GM19025 (cell line): ENCODE results near the gene UBA6.
"Not testable (repeated sequence)": the region's sequence is repeated elsewhere in the genome, so short reads cannot be mapped to it uniquely, and the experiment has no call there.

Experiments
- ATAC-seq: cut with Tn5 transposase; IDR thresholded peaks from one replicate; pipeline ENCODE4 v1.9.1; 2021; ENCODE audit warnings: mild to moderate bottlenecking, low read depth, moderate library complexity; ENCODE audit not compliant: unreplicated experiment

The UBA6 gene

GRCh38 chr4:67700738-67701516, at the start of gene UBA6:
TSS of gene UBA6 (minus strand) at chr4:67701155. CDS start at chr4:67701119, 36 bp downstream.
- peak; percentile 97 for ATAC-seq

- no peak for ATAC-seq
Observed at GRCh38 chr4:67750691-67751090, 49.7 kb upstream of the UBA6 start.

DNA sequence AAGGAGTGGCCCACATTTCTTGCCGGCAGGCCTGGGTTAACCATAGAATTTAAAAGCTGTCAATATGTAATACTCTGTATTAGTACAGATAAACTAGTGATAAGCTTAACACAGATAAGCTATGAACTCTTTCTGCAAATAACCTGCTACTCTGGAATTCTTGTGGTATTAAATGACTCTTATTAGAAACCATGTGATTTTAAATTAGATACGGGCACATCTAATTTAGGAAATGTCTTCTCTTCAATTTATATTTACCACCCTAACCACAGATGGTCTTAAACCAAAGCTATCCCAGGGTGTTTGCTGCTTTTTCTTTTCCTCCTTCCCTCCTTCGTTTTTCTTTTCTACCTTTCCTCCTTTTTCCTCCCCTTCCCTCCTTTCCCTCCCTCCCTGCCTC, 48.3 kb upstream of the UBA6 start:
- no peak for ATAC-seq

- ATAC-seq: peak; percentile 58
Observed at GRCh38 chr4:67746797-67747495, 46.0 kb upstream of the UBA6 start.

- no peak for ATAC-seq
Observed at GRCh38 chr4:67744561-67745283, 43.8 kb upstream of the UBA6 start.

- ATAC-seq: no peak
Observed at GRCh38 chr4:67743194-67743593, 42.2 kb upstream of the UBA6 start.

DNA sequence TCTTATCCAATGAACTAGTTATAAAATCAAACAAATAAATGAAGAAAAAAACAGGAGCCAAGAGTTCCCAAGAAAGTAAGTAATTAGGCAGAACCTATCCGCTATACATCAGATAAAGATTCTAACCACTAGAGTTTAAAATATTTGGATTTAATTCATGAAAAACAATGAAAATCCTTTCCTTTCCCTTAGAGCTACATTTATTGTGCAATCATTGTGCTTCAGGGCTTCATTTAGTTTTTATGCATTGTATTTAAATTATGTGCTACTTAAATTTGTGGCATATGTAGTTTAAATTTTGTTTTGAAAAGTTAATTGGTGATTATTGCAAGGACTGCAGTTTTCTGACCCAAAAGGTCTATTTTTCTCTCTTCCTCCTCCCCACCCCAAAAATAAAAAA, 35.3 kb upstream of the UBA6 start:
- ATAC-seq: no peak

GRCh38 chr4:67735325-67735724, 34.4 kb upstream of the UBA6 start:
- no peak for ATAC-seq

DNA sequence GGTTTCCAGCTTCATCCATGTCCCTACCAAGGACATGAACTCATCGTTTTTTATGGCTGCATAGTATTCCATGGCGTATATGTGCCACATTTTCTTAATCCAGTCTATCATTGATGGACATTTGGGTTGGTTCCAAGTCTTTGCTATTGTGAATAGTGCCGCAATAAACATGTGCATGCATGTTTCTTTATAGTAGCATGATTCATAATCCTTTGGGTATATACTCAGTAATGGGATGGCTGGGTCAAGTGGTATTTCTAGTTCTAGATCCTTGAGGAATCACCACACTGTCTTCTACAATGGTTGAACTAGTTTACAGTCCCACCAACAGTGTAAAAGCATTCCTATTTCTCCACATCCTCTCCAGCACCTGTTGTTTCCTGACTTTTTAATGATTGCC, 29.6 kb upstream of the UBA6 start:
- not testable (repeated sequence) for ATAC-seq

DNA sequence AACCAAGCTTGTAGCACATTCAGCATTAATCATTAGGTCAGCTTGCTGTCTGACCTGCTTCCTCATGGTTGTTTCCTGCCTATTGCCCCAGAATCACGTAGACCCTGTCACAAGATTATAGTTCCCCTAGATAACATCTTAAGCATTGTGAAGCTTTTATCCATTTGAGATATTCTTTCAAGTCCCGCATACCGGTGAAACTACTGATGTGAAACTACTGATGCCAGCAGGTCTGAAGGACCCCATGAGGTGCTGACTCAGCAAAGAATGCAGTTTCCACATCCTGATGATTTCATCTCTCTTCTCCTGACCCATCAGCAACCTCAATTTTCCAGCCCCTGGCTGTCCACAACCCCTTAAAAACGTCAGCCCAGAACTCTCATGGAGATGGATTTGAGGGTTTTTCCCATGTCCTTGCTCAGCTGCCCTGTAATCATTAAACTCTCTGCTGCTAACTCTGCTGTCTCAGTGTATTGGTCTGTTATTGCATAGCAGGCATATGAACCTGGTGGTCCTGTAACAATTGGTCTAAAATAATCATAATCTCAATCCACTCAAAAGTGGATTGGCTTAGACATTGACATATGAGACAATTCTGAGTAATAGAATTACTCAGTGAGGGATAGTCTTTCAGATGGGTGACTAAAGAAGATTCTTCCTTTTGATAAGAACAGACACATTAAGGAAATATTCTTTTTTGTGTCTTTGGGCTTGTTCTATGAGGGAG, 26.3 kb upstream of the UBA6 start:
- no peak for ATAC-seq

DNA sequence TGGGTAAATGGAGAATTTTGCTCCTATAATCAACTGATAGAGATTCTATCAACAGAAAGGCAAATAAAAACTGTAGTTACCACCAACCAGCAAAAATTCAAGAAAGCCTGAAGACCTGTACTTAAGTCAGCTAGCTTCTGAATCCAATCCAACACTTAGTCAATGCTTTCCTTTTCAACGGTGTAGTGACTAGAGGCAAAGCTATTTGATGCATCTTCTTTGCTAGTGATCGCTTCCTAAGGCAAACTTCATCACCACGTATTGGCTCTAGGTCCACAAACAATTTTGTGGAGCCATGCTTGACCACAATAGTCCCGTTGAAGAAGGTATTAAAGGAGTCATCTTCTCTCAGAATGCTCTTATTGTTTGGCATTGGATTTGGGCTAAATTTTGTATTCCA, 25.0 kb upstream of the UBA6 start:
- no peak for ATAC-seq

DNA sequence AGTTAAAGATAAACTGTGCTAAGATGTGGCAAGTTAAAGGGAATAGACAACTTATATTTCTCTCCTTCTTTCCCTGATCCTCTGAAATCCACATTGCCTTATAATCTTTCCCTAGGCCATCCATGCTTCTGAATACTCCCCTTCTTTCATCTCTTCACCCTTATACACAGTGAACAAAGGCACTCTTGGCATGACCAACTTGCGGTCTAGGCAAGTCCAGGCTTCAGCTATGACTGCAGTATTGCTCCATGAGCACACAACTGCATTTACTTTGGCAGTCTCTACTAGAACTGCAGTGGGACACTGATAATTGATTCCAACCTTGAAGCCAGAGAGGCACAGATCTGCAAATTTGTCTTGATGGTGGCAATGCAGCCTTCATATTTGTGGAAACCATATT, 24.2 kb upstream of the UBA6 start:
- no peak for ATAC-seq

- no peak for ATAC-seq
Observed at GRCh38 chr4:67723949-67724348, 23.0 kb upstream of the UBA6 start.

DNA sequence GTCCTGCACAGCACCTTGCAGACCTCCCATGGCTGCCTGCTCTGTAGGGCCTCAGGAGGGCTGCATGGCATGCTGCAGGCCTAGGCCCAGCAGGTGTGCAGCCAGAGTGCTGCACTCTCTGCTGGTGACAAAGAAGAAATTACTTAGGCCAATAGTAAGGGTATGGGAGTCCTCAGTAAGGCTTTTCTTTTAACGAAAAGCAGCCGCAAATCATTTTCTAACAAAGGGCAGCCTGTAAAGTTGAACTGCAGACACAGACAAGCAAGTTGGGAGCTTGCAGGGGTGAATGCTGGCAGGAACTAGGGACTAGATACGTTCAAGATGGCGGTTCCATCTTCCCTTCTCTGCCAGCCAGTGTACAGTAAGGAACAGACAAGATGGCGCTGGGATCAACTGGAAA, 22.4 kb upstream of the UBA6 start:
- no peak for ATAC-seq

GRCh38 chr4:67721770-67722597, 21.0 kb upstream of the UBA6 start:
- no peak for ATAC-seq

DNA sequence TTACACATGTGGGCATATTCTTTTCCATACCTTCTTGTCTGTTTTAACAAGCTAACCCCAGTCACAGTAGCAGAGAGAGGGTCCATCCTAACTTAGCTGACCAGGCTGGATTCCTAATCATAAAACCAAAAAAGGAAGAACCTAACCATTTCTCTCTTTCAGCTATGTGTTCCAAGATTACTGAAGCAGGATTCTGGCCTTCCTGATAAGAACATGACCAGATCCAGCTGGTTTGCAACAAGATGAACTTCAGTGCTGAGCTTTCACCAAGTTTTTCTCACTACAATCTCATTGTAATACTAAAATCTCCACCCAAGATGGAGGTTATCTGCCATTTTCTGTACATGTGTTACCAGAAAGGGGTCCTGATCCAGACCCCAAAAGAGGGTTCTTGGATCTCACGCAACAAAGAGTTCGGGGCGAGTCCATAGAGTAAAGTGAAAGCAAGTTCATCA, 20.4 kb upstream of the UBA6 start:
- no peak for ATAC-seq

DNA sequence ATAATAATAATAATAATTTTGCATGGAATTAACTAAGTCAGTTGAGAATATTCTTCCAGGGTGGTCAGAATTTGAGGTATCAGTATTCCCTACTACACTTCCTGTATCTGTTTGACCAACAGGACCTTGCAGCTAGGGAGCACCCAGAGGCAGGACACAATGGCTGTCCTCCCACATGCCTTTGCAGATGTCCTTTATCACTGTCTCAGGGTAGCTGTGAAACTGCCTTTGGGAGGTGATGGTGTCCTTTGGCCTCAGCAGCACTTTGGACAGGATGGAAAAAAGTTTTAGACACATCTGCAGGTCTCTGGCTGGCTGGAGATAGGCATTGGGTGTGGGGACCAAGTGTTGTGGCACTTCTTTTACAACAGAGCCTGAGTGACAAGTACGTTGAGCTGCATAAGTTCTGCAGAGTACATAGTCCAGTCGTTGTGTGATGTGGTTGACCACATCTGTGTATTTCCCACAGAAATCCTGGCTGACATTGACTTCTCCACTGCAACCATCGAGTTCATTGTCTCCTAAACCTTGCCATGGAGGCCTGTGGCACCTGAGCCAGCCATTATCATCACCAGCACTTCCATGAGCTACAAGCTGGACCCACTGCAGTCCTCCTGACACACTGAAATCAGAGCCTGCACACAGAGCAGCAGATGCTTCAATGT, 19.1 kb upstream of the UBA6 start:
- no peak for ATAC-seq

GRCh38 chr4:67718848-67719247, 17.9 kb upstream of the UBA6 start:
- no peak for ATAC-seq

DNA sequence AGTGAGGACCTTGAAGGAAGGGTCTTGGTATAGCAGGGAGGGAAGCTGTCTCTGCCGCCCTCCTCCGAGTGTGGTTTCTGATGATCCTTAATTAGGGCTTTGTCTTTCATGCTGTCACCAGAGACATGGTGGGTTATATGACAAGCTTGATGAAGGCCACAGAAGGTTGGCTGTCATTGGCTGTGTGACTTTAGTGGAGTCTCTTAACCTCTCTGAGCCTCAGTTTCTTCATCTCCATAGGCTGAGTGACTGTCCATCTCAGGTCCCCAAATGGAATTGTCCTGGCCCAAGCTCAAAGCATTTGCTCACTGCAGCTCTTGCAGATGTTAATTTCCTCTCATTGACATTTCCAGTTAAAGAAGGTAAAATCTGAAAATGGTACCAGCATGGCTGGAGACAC, 16.6 kb upstream of the UBA6 start:
- no peak for ATAC-seq
